ELR (cell line): ENCODE data around the gene FAM240A.
A peak's percentile ranks its signal among the peaks of the same experiment; 100 is the strongest.
"Not testable (repeated sequence)": the region's sequence is repeated elsewhere in the genome, so short reads cannot be mapped to it uniquely, and the experiment has no call there.

Experiments used
- DNase-seq: peaks from one replicate; pipeline ENCODE4 v3.0.0-alpha.2; 2015; ENCODE audit warnings: low read depth

Gene FAM240A

GRCh38 chr3:46612324-46612723 is at the start of gene FAM240A:
Gene FAM240A, plus strand, starts transcription at chr3:46612525. Its CDS starts 159 bp downstream, at chr3:46612684.
- no peak for DNase-seq

GRCh38 chr3:46564190-46565021 is 47.9 kb upstream of the FAM240A start:
- peak; percentile 25 for DNase-seq

- DNase-seq: no peak
These were observed 47.2 kb upstream of the FAM240A start for GRCh38 chr3:46565077-46565476.

DNA sequence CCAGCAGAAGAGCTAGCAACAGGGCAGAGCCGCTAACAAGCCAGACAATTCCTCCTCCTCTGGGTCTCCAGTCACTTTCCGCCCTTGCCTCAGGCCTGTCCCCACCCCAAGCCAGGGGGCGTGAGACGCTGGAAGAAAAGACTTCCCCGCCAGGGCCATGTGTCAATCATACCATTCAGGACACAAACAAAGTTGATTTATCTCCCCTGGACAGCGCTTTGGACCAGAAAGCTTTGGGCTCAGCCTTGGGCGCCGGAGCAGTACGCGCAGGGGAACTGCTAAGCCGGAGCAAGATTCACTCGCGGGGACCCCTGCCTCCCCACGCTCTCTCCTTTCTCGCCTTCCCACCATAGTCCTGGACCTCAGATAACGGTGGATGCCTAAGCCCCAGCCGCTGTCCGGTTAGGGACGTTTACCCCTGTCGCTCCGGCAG is 46.7 kb upstream of the FAM240A start:
- DNase-seq: no peak

DNA sequence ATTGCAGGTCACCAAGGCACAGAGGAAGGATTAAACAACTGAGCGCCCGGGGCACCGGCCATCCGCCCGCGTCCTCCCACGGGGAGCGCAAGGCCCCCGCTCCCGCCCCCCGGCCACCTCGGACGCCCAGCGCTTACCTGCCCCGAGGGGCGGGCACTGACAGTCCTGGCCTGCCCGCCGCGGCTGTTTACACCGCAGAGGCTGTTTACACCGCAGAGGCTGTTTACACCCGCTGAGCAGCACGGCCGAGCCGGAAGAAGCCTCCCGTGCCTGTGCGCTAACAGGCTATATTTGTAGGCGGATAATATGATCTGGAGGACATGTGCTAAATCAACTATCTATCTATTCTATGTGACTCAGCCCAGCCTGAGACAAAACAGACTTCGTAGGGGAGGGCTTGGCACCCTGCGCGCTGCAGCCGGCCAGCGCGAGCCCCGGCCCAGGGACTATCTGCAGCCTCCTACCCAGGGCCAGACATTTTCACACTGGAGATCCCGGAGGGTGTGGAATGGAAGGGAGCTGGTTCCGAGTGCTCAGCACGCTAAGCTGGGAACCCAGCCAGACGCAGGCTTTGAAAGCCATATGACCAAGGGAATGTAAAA is 46.2 kb upstream of the FAM240A start, which contains the start of gene LRRC2:
TSS of gene LRRC2 (minus strand) at position 263 of the 602 bp plus-strand sequence. CDS start 14,711 bp downstream, outside the sequence.
- DNase-seq: peak; percentile 64

GRCh38 chr3:46571684-46572083 is 40.6 kb upstream of the FAM240A start:
- DNase-seq: no peak

DNA sequence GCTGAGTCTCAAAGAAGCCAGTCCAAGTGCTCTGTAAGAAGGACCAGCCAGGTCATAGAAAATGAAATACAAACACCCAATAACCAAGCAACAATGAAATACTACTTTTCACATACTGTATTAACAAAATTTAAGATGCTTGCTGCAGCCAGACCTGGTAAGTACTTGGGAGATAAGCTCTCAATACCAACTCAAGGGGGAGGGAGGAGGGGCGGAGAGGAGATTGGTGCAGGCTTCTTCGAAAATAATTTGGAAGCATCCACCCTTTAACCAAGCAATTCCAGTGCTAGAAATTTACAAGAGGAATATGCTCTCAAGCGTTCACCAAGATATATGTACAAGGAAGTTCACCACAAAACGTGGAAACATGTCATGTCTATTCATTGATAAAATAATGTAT is 38.6 kb upstream of the FAM240A start:
- DNase-seq: no peak

GRCh38 chr3:46574243-46574646 is 38.1 kb upstream of the FAM240A start:
- no peak for DNase-seq

- DNase-seq: no peak
These were observed 37.3 kb upstream of the FAM240A start for GRCh38 chr3:46574881-46575576.

DNA sequence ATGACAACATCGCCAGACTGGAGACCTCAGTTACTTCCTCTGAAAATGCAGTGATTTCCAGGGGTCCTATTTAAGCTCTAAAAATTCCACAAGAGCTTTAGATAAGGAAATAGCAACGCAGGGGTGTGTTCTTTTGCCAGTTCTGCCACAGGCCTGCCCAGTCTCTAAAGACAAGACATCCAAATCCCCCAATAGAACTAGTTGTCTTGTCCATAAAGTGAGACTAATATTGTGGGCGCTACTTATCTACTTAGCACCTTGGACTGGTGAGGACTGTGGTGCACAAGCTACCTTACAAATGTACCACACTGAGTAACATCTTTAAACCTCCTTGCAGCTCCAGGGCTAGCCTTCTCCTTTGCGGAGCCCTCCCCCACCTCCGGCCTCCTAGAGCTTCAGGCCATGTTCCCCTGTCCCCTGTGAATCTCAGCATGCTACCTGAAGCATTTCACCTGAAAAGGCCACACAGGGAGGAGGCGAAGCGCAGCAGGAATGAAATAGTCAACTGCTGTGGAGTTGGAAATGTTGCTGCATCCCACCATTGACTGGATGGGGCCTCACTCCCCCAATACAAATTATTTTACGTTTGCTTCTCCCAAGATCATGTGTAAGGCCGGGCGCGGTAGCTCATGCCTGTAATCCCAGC is 36.6 kb upstream of the FAM240A start:
- no peak for DNase-seq

GRCh38 chr3:46576386-46576785 is 35.9 kb upstream of the FAM240A start:
- no peak for DNase-seq

GRCh38 chr3:46576879-46577278 is 35.4 kb upstream of the FAM240A start:
- no peak for DNase-seq

- not testable (repeated sequence) for DNase-seq
These were observed 34.6 kb upstream of the FAM240A start for GRCh38 chr3:46577580-46578249.

DNA sequence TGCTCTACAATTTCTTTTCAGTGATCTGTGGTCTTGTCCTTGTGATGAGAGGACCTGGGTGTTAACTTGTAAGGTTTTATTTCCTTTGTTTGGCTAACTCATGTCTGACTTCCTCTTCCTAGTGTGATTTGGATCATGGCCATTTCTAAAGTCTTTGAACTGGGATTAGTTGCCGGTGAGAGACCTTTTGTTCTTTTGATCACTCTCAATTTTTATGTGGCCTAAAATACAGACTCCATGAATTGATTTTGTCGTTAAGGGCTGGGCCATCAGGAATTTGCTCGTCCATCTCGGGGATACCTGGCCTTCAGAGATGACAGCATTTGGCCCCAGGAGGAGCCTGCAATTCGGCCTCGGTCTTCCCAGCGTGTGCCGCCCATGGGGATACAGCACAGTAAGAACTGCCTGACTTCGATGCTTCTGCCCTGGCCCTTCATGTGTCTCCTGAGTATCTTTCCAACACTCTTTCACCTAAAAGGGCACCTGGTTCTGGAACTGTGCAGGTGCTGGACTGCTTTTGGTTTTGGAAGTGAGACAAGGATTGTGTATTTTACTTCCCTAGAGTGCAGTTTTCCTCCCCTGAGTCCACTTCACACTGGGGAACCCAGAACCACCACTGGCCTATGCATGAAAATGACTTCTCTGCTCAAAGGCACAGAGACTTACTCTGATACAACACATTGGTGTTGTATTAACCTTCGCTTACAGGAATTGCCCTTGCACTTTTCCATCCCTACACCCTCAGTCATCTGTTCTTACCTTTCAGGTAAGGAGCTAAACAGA is 33.2 kb upstream of the FAM240A start:
- no peak for DNase-seq

DNA sequence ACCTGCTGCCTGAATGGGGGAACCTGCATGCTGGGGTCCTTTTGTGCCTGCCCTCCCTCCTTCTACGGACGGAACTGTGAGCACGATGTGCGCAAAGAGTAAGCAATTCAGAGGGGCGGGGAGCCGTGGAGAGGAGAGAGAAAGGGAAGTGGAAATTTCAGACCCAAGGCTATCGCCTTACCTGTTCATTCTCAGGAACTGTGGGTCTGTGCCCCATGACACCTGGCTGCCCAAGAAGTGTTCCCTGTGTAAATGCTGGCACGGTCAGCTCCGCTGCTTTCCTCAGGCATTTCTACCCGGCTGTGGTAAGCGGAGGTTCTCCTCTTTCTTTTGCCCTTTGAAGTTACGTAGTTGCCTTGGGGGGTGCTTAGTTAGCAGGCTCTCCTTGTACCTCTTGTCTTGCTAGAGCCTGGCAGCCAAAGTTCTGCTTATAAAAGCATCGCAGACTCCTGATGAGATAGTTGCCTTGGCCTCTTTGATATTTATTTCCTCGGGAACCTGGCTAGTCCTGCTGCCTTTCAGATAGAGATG is 32.5 kb upstream of the FAM240A start:
- no peak for DNase-seq

- DNase-seq: no peak
These were observed 31.6 kb upstream of the FAM240A start for GRCh38 chr3:46580675-46581074.

GRCh38 chr3:46584598-46585467 is 27.5 kb upstream of the FAM240A start:
- no peak for DNase-seq

GRCh38 chr3:46585799-46586693 is 26.3 kb upstream of the FAM240A start:
- no peak for DNase-seq
